GM12878 (cell line): Measurements from ENCODE around the gene ST3GAL5. TPM values are rescaled to one million over a fixed set of nuclear protein-coding genes. Genes with fewer than 3 reads are reported as not detected.

Experiments used
- ATAC-seq: fragments of 200-7000 bp; cut with Tn5 transposase; 3 replicates; pipeline ENCODE4 v1.9.1; 2020; ENCODE audit warnings: mild to moderate bottlenecking, moderate library complexity
- BruUV-seq: library from RNA; stranded (reverse); fragments of 400-500 nt; replicated peaks from 2 replicates; lab custom pipeline; 2021; lab: Mats Ljungman, UMichigan
- CTCF ChIA-PET: fragments of 300-600 bp; sonication (Branson Sonifier 250); formaldehyde crosslinking; extraction: SDS; loops from one replicate; lab custom pipeline; 2021; ENCODE audit warnings: inconsistent platforms; lab: Yijun Ruan, JAX
- POLR2A ChIA-PET: fragments of 350-600 bp; formaldehyde crosslinking; extraction: SDS; loops from one replicate; lab custom pipeline; 2021; ENCODE audit warnings: inconsistent platforms; lab: Charles Lee
- RAD21 ChIA-PET: fragments of 300-600 bp; sonication (Branson Sonifier 250); formaldehyde crosslinking; loops from one replicate; lab custom pipeline; 2023; ENCODE audit warnings: antibody characterized with exemption; ENCODE audit not compliant: unreplicated experiment; lab: Charles Lee
- SMC1A ChIA-PET: fragments of 300-600 bp; sonication (Branson Sonifier 250); formaldehyde crosslinking; loops from one replicate; lab custom pipeline; 2023; ENCODE audit not compliant: unreplicated experiment, uncharacterized antibody; lab: Charles Lee
- DNase-seq: peaks from one replicate; pipeline ENCODE4 v3.0.0-alpha.2; 2011; ENCODE audit warnings: low read depth, low spot score
- FAIRE-seq: peaks from 3 replicates; lab custom pipeline; 2011; peaks lifted over from hg19 to GRCh38; lab: Jason Lieb, UNC
- H2AFZ ChIP-seq: 2 replicates; pipeline ENCODE4 v1.6.0; 2011; ENCODE audit warnings: low read depth, low read length, control low read depth; ENCODE audit not compliant: control insufficient read depth
- H3K27ac ChIP-seq: 2 replicates; pipeline ENCODE4 v1.5.1; 2011; ENCODE audit warnings: control low read depth; ENCODE audit not compliant: control insufficient read depth, insufficient read depth
- H3K27me3 ChIP-seq, 2 experiments: replicated peaks in 1 of 2; 2 replicates each; pipeline versions ENCODE4 v1.6.0 to v1.6.1; 2011; ENCODE audit warnings: low read length in 1 of 2; ENCODE audit not compliant: control insufficient read depth in 2 of 2, insufficient read depth in 2 of 2
- H3K36me3 ChIP-seq, 2 experiments: 2 replicates each; pipeline ENCODE4 v1.5.1; 2011; ENCODE audit warnings: low read length in 1 of 2; ENCODE audit not compliant: control insufficient read depth in 2 of 2, insufficient read depth in 2 of 2
- H3K4me1 ChIP-seq: 2 replicates; pipeline ENCODE4 v1.6.1; 2011; ENCODE audit warnings: mild to moderate bottlenecking, low read length, moderate library complexity, mixed read lengths; ENCODE audit not compliant: control insufficient read depth, insufficient read depth
- H3K4me2 ChIP-seq: 2 replicates; pipeline ENCODE4 v1.6.0; 2011; ENCODE audit warnings: control low read depth; ENCODE audit not compliant: control insufficient read depth, insufficient read depth
- H3K4me3 ChIP-seq: fragments of 200-600 bp; sonication (generic); 2 replicates; pipeline ENCODE4 v1.5.1; 2016
- H3K79me2 ChIP-seq: 2 replicates; pipeline ENCODE4 v1.6.0; 2011; ENCODE audit warnings: low read length; ENCODE audit not compliant: control insufficient read depth, insufficient read depth
- H3K9ac ChIP-seq: 2 replicates; pipeline ENCODE4 v1.8.0; 2011; ENCODE audit warnings: low read length, control low read depth, mixed read lengths; ENCODE audit not compliant: control insufficient read depth, insufficient read depth
- H3K9me3 ChIP-seq: replicated peaks from 3 replicates; pipeline ENCODE4 v1.5.1; 2011; ENCODE audit warnings: mild to moderate bottlenecking, low read length; ENCODE audit not compliant: control insufficient read depth, insufficient read depth
- H4K20me1 ChIP-seq: 2 replicates; pipeline ENCODE4 v1.6.0; 2011; ENCODE audit not compliant: control insufficient read depth, insufficient read depth
- ATF7 ChIP-seq: fragments of 450-650 bp; IDR thresholded peaks from 2 replicates; pipeline ENCODE4 v1.6.1; 2016; ENCODE audit warnings: low read depth, mild to moderate bottlenecking
- BACH1 ChIP-seq: fragments of 450-650 bp; IDR thresholded peaks from 2 replicates; pipeline ENCODE4 v1.6.1; 2017; ENCODE audit warnings: mild to moderate bottlenecking, borderline replicate concordance
- CHD2 ChIP-seq: IDR thresholded peaks from 2 replicates; pipeline ENCODE4 v1.6.1; 2011; ENCODE audit warnings: low read depth, low read length, improper control_type of control experiment, borderline replicate concordance
- IKZF1 ChIP-seq: fragments of 450-650 bp; conservative IDR thresholded peaks from 2 replicates; pipeline ENCODE4 v1.6.1; 2017; ENCODE audit warnings: antibody characterized with exemption, mild to moderate bottlenecking
- KAT2A ChIP-seq: conservative IDR thresholded peaks from 2 replicates; pipeline ENCODE4 v1.6.1; 2011; ENCODE audit warnings: low read depth, low read length; ENCODE audit not compliant: control insufficient read depth
- MEF2A ChIP-seq: IDR thresholded peaks from 2 replicates; pipeline ENCODE4 v1.6.1; 2011; ENCODE audit warnings: low read depth, mild to moderate bottlenecking, low read length, moderate library complexity; ENCODE audit not compliant: insufficient read depth
- MEF2B ChIP-seq: fragments of 450-650 bp; IDR thresholded peaks from 2 replicates; pipeline ENCODE4 v1.6.1; 2018; ENCODE audit warnings: mild to moderate bottlenecking, moderate library complexity; ENCODE audit not compliant: partially characterized antibody, poor library complexity, severe bottlenecking
- NFYB ChIP-seq: IDR thresholded peaks from 2 replicates; pipeline ENCODE4 v1.6.1; 2011; ENCODE audit warnings: low read depth, mild to moderate bottlenecking, low read length, improper control_type of control experiment, moderate library complexity; ENCODE audit not compliant: insufficient read depth
- NR2C2 ChIP-seq: IDR thresholded peaks from 2 replicates; pipeline ENCODE4 v1.6.1; 2011; ENCODE audit warnings: borderline replicate concordance, low read depth; ENCODE audit not compliant: control insufficient read depth, insufficient read length
- SIN3A ChIP-seq: IDR thresholded peaks from 2 replicates; pipeline ENCODE4 v1.6.1; 2012; ENCODE audit warnings: low read depth, low read length, improper control_type of control experiment
- SIX5 ChIP-seq: IDR thresholded peaks from 2 replicates; pipeline ENCODE4 v1.6.1; 2011; ENCODE audit warnings: mild to moderate bottlenecking, low read depth, low read length, moderate library complexity; ENCODE audit not compliant: severe bottlenecking
- SREBF1 ChIP-seq: IDR thresholded peaks from 2 replicates; pipeline ENCODE4 v1.6.1; 2012; ENCODE audit warnings: mild to moderate bottlenecking, low read length
- SRF ChIP-seq, 2 experiments: IDR thresholded peaks; 2 replicates each; pipeline ENCODE4 v1.6.1; 2011; ENCODE audit warnings: low read depth in 2 of 2, low read length in 2 of 2, mild to moderate bottlenecking in 1 of 2, moderate library complexity in 1 of 2
- ZNF207 ChIP-seq: fragments of 450-650 bp; IDR thresholded peaks from 2 replicates; pipeline ENCODE4 v1.6.1; 2014; ENCODE audit warnings: antibody characterized with exemption, mild to moderate bottlenecking, borderline replicate concordance
- ZNF274 ChIP-seq: IDR thresholded peaks from one replicate; pipeline ENCODE4 v1.8.0; 2011; ENCODE audit not compliant: insufficient read length, insufficient read depth
- ZSCAN29 ChIP-seq: fragments of 450-650 bp; IDR thresholded peaks from 2 replicates; pipeline ENCODE4 v1.6.1; 2017; ENCODE audit warnings: mild to moderate bottlenecking, moderate library complexity
- WGBS: methylation state at CpG from one replicate; pipeline ENCODE4 v1.1.6; 2016; ENCODE audit warnings: low lambda C conversion rate; ENCODE audit not compliant: insufficient replicate concordance, insufficient coverage; ENCODE audit errors: missing lambda C conversion rate; 5-methylcytosine and 5-hydroxymethylcytosine counted together
- in situ Hi-C: fragments of 300-500 bp; cut with MboI; formaldehyde crosslinking; loops from 9 replicates; pipeline ENCODE4 v1.14.3; 2018; ENCODE audit warnings: mixed read lengths
- intact Hi-C: fragments of 100-400 bp; cut with micrococcal nuclease; formaldehyde crosslinking; loops from one replicate; pipeline ENCODE4 v1.14.2; 2022; ENCODE audit not compliant: unreplicated experiment
- polyA plus RNA-seq, 11 experiments: library from polyadenylated mRNA; depleted of rRNA in 4 of 11; unstranded in 6 of 11; stranded (reverse) in 5 of 11; fragments of >200 nt; fragmentation: Nextera tagmentation in 4 of 11; fragmentation: Illumina TruSeq in 1 of 11; extraction: Ambion mirVana in 4 of 11; extraction: Trizol in 1 of 11; gene quantifications; 1 replicate in 1 of 11; 2 replicates in 10 of 11; pipeline versions ENCODE4 v1.2.1 to v1.2.3, GENCODE V29; 2011 to 2016; ENCODE audit warnings: inconsistent platforms in 2 of 11, missing spikeins in 2 of 11, low read depth in 1 of 11
- total RNA-seq, 4 experiments: library from RNA; depleted of rRNA in 3 of 4; stranded (reverse); fragments of >200 nt in 3 of 4; fragmentation: Illumina TruSeq in 1 of 4; extraction: Trizol in 1 of 4; gene quantifications; 2 replicates each; pipeline versions ENCODE4 v1.2.1 to v1.2.3, GENCODE V29; 2013 to 2021
- TF ChIP-seq, protein P1 (sequence below): fragments of 450-650 bp; IDR thresholded peaks from 2 replicates; pipeline ENCODE4 v1.6.1; 2017; ENCODE audit warnings: borderline replicate concordance
- TF ChIP-seq, protein P2 (sequence below): IDR thresholded peaks from 2 replicates; pipeline ENCODE4 v1.6.1; 2012; ENCODE audit warnings: low read length, inconsistent platforms
- TF ChIP-seq, protein P3 (sequence below): fragments of 450-650 bp; conservative IDR thresholded peaks from 2 replicates; pipeline ENCODE4 v1.6.1; 2017; ENCODE audit warnings: mild to moderate bottlenecking, moderate library complexity

The ST3GAL5 gene
- total and polyA plus RNA-seq, 10 of the 15 experiments (the other 5 are each of a cell fraction or from before 2014, with no cell fraction given): 5.2 to 60.9 (median 10.2) TPM

DNA sequence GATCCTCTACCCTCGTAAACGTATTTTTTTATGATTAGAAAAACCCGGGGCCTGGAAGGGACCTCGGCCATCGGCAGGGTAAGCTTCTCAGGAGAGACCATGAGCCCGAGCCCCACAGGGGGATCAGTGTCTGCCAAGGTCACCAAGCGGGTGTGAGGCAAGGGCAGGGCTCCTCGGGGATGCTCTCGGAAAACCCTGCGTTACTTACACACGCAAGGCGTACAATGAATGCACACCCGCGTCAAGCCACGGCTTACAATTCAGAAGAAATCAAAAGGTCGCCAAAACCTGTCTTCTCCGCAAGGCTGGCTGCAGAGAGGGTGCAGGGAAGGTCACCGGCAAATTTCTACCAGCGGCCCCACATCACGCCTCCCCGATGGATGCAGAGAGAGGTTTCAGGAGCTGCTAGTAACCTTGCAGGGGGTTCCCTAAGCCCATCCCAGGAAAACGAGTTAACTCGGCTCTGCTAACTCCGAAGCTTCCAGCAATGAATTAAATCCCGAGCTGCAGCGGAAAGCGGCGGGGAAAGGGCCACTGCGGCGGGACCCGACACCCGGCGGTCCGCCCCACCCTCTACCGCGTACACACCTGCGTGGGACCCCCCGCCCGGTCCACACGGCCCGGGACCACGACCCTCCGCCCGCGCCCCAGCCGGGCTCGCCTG lies 638 bp downstream of the ST3GAL5 start:
- BruUV-seq: no TSS peak
- Histone ChIP-seq H3K4me1 (peaks cover 13% of the 10 kb centered on the region; the same call in 1 of the 2 replicates), H3K36me3 (no peaks in the 10 kb centered on the region), H3K9ac (peak overlapping the region; percentile 63), H3K27ac (no peak overlapping the region), H2AFZ (peak overlapping the region; percentile 71), H3K4me3 (peak overlapping the region; percentile 65), H3K27me3 (no peaks in the 10 kb centered on the region; a peak in 1 of 4 replicates), H3K79me2 (no peaks in the 10 kb centered on the region; the same call in 1 of the 2 replicates), H4K20me1 (no peaks in the 10 kb centered on the region), H3K4me2 (peak overlapping the region; percentile 96), H3K9me3 (peaks cover 2% of the 10 kb centered on the region; the same call in 2 of the 3 replicates)
- FAIRE-seq: no peak
- CTCF ChIA-PET: interaction anchor here (0.6 to 16.3 kb wide), 28 partner anchors 10 to 251 kb away, joined by 3 to 251 read pairs (median 4); partner anchors contain the start of genes POLR1A and PTCD3
- POLR2A ChIA-PET: interaction anchor here (0.6 to 6.5 kb wide), 14 partner anchors 9 to 192 kb away, joined by 3 to 70 read pairs (median 7); no protein-coding TSS in a partner anchor
- in situ Hi-C loops: loop anchor here (5.0 kb wide), 1 partner anchor 61 kb away; no protein-coding TSS in a partner anchor
- RAD21 ChIA-PET: interaction anchor here (1.0 to 10.0 kb wide), 23 partner anchors 9 to 197 kb away, joined by 3 to 259 read pairs (median 8); no protein-coding TSS in a partner anchor
- ATAC-seq: peak; percentile 29
- no peak for DNase-seq
- intact Hi-C loops: loop anchor here (1.0 to 5.0 kb wide), 4 partner anchors 35 to 193 kb away; no protein-coding TSS in a partner anchor
- SMC1A ChIA-PET: interaction anchor here (0.5 to 11.8 kb wide), 22 partner anchors 10 to 189 kb away, joined by 3 to 248 read pairs (median 10); no protein-coding TSS in a partner anchor
- 4% methylated on average over 45 of the region's 47 CpGs for WGBS
- 0 out of 2 replicates have a peak, but pooled peaks have one; percentile 8 for TF ChIP-seq BACH1
- no peak for TF ChIP-seq MEF2A
- TF ChIP-seq KAT2A: no peak
- peak; percentile 33; the same call in 1 of the 2 replicates for TF ChIP-seq ATF7
- no peak for TF ChIP-seq SIN3A
- TF ChIP-seq, protein P1, sequence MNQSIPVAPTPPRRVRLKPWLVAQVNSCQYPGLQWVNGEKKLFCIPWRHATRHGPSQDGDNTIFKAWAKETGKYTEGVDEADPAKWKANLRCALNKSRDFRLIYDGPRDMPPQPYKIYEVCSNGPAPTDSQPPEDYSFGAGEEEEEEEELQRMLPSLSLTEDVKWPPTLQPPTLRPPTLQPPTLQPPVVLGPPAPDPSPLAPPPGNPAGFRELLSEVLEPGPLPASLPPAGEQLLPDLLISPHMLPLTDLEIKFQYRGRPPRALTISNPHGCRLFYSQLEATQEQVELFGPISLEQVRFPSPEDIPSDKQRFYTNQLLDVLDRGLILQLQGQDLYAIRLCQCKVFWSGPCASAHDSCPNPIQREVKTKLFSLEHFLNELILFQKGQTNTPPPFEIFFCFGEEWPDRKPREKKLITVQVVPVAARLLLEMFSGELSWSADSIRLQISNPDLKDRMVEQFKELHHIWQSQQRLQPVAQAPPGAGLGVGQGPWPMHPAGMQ: no peak
- peak; percentile 23 for TF ChIP-seq MEF2B
- TF ChIP-seq NR2C2: no peak
- no peak for TF ChIP-seq SREBF1
- TF ChIP-seq SIX5: no peak
- no peak for TF ChIP-seq NFYB
- TF ChIP-seq SRF (IDR thresholded peaks at IDR 0.05; ENCODE audit: low read depth in 2 of 2, low read length in 2 of 2): no peak
- no peak for TF ChIP-seq CHD2
- no peak for TF ChIP-seq ZNF274
- TF ChIP-seq IKZF1: no peak
- TF ChIP-seq, protein P2, sequence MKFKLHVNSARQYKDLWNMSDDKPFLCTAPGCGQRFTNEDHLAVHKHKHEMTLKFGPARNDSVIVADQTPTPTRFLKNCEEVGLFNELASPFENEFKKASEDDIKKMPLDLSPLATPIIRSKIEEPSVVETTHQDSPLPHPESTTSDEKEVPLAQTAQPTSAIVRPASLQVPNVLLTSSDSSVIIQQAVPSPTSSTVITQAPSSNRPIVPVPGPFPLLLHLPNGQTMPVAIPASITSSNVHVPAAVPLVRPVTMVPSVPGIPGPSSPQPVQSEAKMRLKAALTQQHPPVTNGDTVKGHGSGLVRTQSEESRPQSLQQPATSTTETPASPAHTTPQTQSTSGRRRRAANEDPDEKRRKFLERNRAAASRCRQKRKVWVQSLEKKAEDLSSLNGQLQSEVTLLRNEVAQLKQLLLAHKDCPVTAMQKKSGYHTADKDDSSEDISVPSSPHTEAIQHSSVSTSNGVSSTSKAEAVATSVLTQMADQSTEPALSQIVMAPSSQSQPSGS: no peak
- no peak for TF ChIP-seq ZNF207
- TF ChIP-seq, protein P3, sequence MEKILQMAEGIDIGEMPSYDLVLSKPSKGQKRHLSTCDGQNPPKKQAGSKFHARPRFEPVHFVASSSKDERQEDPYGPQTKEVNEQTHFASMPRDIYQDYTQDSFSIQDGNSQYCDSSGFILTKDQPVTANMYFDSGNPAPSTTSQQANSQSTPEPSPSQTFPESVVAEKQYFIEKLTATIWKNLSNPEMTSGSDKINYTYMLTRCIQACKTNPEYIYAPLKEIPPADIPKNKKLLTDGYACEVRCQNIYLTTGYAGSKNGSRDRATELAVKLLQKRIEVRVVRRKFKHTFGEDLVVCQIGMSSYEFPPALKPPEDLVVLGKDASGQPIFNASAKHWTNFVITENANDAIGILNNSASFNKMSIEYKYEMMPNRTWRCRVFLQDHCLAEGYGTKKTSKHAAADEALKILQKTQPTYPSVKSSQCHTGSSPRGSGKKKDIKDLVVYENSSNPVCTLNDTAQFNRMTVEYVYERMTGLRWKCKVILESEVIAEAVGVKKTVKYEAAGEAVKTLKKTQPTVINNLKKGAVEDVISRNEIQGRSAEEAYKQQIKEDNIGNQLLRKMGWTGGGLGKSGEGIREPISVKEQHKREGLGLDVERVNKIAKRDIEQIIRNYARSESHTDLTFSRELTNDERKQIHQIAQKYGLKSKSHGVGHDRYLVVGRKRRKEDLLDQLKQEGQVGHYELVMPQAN: 0 out of 2 replicates have a peak, but pooled peaks have one; percentile 28
- TF ChIP-seq ZSCAN29: 0 out of 2 replicates have a peak, but pooled peaks have one; percentile 35
